CD4-positive, alpha-beta memory T cell (primary cell): ENCODE measurements around the gene INAVA. TPM values are rescaled to one million over a fixed set of nuclear protein-coding genes. Genes with fewer than 3 reads are reported as not detected.

Experiments used
- CTCF ChIA-PET: fragments of 350-600 bp; sonication (Branson Sonifier 250); formaldehyde crosslinking; loops from one replicate; lab custom pipeline; 2021; ENCODE audit warnings: inconsistent platforms; ENCODE audit not compliant: partially characterized antibody; lab: Charles Lee
- POLR2A ChIA-PET: fragments of 350-600 bp; sonication (Branson Sonifier 250); formaldehyde crosslinking; loops from one replicate; lab custom pipeline; 2021; ENCODE audit not compliant: partially characterized antibody; lab: Charles Lee
- DNase-seq, 5 donors: peaks; one replicate each; pipeline versions ENCODE4 v3.0.0 to v3.0.0-alpha.2; 2020 to 2022; ENCODE audit warnings: mixed read lengths in 1 of 5
- H3K27ac ChIP-seq: one replicate; pipeline ENCODE4 v1.7.0; 2013; ENCODE audit warnings: low read depth, low read length
- H3K27me3 ChIP-seq: 2 replicates; pipeline ENCODE4 v1.7.0; 2013; ENCODE audit warnings: mild to moderate bottlenecking, low read length, moderate library complexity; ENCODE audit not compliant: insufficient read depth
- H3K36me3 ChIP-seq: 2 replicates; pipeline ENCODE4 v1.7.0; 2013; ENCODE audit warnings: mild to moderate bottlenecking, low read length, moderate library complexity; ENCODE audit not compliant: insufficient read depth
- H3K4me1 ChIP-seq: 2 replicates; pipeline ENCODE4 v1.7.0; 2013; ENCODE audit warnings: mild to moderate bottlenecking, low read length, moderate library complexity; ENCODE audit not compliant: insufficient read depth
- H3K4me3 ChIP-seq, 2 donors: one replicate each; pipeline ENCODE4 v1.7.0; 2013; ENCODE audit warnings: low read length in 2 of 2, mild to moderate bottlenecking in 1 of 2
- H3K9me3 ChIP-seq, 2 donors: one replicate each; pipeline ENCODE4 v1.7.0; 2013; ENCODE audit warnings: low read length in 2 of 2, control low read depth in 1 of 2; ENCODE audit not compliant: control insufficient read depth in 1 of 2
- H3K27ac Mint-ChIP-seq, 7 donors: one replicate each; pipeline ENCODE4 v1.8.0; 2020 to 2021; ENCODE audit warnings: mixed read lengths in 7 of 7, mild to moderate bottlenecking in 6 of 7, inconsistent platforms in 3 of 7, moderate library complexity in 3 of 7
- H3K27me3 Mint-ChIP-seq, 2 donors: one replicate each; pipeline ENCODE4 v1.8.0; 2020 to 2021; ENCODE audit warnings: mixed read lengths in 2 of 2
- H3K36me3 Mint-ChIP-seq, 2 donors: one replicate each; pipeline ENCODE4 v1.8.0; 2020 to 2021; ENCODE audit warnings: mixed read lengths in 2 of 2, inconsistent platforms in 1 of 2, mild to moderate bottlenecking in 1 of 2
- H3K4me1 Mint-ChIP-seq, 4 donors: one replicate each; pipeline ENCODE4 v1.8.0; 2020 to 2021; ENCODE audit warnings: mixed read lengths in 4 of 4, mild to moderate bottlenecking in 1 of 4
- H3K4me3 Mint-ChIP-seq, 8 donors: one replicate each; pipeline ENCODE4 v1.8.0; 2020 to 2021; ENCODE audit warnings: mixed read lengths in 8 of 8, mild to moderate bottlenecking in 7 of 8, moderate library complexity in 6 of 8, inconsistent platforms in 3 of 8
- H3K9me3 Mint-ChIP-seq, 8 donors: one replicate each; pipeline ENCODE4 v1.8.0; 2020 to 2021; ENCODE audit warnings: mixed read lengths in 8 of 8, mild to moderate bottlenecking in 5 of 8, inconsistent platforms in 3 of 8, moderate library complexity in 1 of 8
- intact Hi-C: fragments of 100-400 bp; cut with micrococcal nuclease; formaldehyde crosslinking; loops from one replicate; pipeline ENCODE4 v1.15.1; 2023
- polyA plus RNA-seq, 2 donors: library from polyadenylated mRNA; unstranded; fragments of 300-500 nt; fragmentation: Illumina TruSeq; gene quantifications; one replicate each; pipeline ENCODE4 v1.2.3, GENCODE V29; 2021
- total RNA-seq, 2 experiments: library from RNA; stranded (reverse); gene quantifications; one replicate each; pipeline ENCODE4 v1.2.3, GENCODE V29; 2021

Gene INAVA
- total and polyA plus RNA-seq, 4 experiments from 2014 or later = 0.20 to 0.70 (median 0.28) TPM; not detected in 1

- intact Hi-C loops = no loop called here
- Histone ChIP-seq H3K27ac (peak overlapping the region; percentile 57), H3K4me1 (peaks cover 79% of the 10 kb centered on the region), H3K36me3 (no peaks in the 10 kb centered on the region), H3K27me3 (no peaks in the 10 kb centered on the region), H3K9me3 (no peaks in the 10 kb centered on the region), H3K4me3 (no peak overlapping the region)
- Mint-ChIP-seq H3K4me1 (peaks cover 47 to 76% (median 59%) of the 10 kb centered on the region in 4 donors), H3K4me3 (peak overlapping the region; percentile 33 to 85 (median 80)), H3K9me3 (no peaks in the 10 kb centered on the region), H3K27me3 (peaks cover 0 to 2% of the 10 kb centered on the region in 2 donors), H3K27ac (peak overlapping the region; percentile 35 to 92 (median 78)), H3K36me3 (no peaks in the 10 kb centered on the region)
- ChIA-PET CTCF (no interaction called here), POLR2A (interaction anchor here (1.0 to 2.6 kb wide), 4 partner anchors 9 to 24 kb away, joined by 7 to 16 read pairs (median 14); partner anchors contain the start of gene GPR25)
- no peak for DNase-seq
Observed at GRCh38 chr1:200886594-200886993, 8.1 kb upstream of the INAVA start.

DNA sequence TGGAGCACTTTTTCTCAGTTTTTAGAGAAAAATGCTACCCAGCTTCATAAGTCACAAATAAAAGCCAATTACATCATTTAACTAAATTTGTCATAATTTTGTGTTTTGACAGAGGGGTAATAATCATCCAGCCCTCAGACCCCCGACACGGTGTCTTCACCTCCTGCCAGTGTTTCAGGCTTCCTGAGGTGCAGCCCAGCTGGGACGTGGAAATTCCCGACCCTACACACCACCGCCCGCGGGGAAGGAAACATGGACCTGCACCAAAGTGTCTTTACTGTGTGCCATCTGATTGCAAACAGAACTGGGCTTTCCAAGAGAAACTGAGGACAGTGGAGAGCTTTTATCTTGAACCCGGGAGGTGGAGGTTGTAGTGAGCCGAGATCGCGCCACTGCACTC is 7.7 kb upstream of the INAVA start:
- Mint-ChIP-seq H3K27ac (peak overlapping the region; percentile 35 to 92 (median 78)), H3K36me3 (no peaks in the 10 kb centered on the region), H3K4me1 (peaks cover 47 to 76% (median 59%) of the 10 kb centered on the region in 4 donors), H3K27me3 (peaks cover 0 to 5% of the 10 kb centered on the region in 2 donors), H3K9me3 (no peaks in the 10 kb centered on the region), H3K4me3 (peak overlapping the region; percentile 33 to 85 (median 80))
- DNase-seq = no peak
- POLR2A ChIA-PET = interaction anchor here (1.0 to 2.6 kb wide), 4 partner anchors 9 to 24 kb away, joined by 7 to 16 read pairs (median 14); partner anchors contain the start of gene GPR25
- H3K4me3 ChIP-seq = peak overlapping the region in 1 of 2 donors; percentile 44
- no peaks in the 10 kb centered on the region for H3K27me3 ChIP-seq
- H3K36me3 ChIP-seq = no peaks in the 10 kb centered on the region
- H3K9me3 ChIP-seq = no peaks in the 10 kb centered on the region
- peak overlapping the region; percentile 57 for H3K27ac ChIP-seq
- intact Hi-C loops = no loop called here
- CTCF ChIA-PET = interaction anchor here (2.4 kb wide), 1 partner anchor 85 kb away, joined by 11 read pairs; no protein-coding TSS in a partner anchor
- H3K4me1 ChIP-seq = peaks cover 83% of the 10 kb centered on the region

DNA sequence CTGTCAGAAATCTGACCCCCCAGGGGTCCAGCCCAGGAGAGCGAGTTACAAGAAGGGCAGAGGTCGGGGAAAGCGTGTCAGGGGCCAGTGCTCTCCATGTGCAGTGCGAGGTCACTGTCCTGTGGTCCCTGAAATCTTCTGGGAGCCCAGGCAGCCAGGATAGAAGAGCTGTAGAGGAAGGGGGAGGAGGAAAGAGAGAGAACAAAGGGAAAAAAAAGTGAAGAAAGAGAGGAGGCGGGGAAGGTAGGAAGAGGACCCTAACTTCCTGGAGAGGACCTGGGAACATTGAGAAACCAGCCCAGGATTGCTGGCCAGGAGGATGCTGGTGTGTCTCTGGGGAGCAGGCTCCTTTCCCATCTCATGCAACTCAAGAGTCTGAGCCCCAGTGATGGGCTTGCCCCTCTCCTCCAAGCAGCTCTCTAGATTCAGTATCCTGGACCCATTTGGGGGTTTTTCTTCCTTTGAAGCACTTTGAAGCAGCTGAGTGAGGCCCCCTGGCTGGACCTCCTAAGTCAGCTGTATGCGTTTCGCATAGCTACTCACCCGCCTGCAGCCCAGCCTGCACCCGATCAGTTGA is 6.8 kb upstream of the INAVA start:
- Histone ChIP-seq H3K36me3 (no peaks in the 10 kb centered on the region), H3K27ac (peak overlapping the region; percentile 57), H3K9me3 (no peaks in the 10 kb centered on the region), H3K4me3 (peak overlapping the region in 1 of 2 donors; percentile 43), H3K4me1 (peaks cover 83% of the 10 kb centered on the region), H3K27me3 (no peaks in the 10 kb centered on the region)
- H3K27ac Mint-ChIP-seq = peak overlapping the region; percentile 66 to 92 (median 87)
- H3K9me3 Mint-ChIP-seq = no peaks in the 10 kb centered on the region
- H3K4me1 Mint-ChIP-seq = peaks cover 47 to 80% (median 59%) of the 10 kb centered on the region in 4 donors
- no peak for DNase-seq
- intact Hi-C loops = loop anchor here (2.0 kb wide), 2 partner anchors 17 kb away; no protein-coding TSS in a partner anchor
- peaks cover 0 to 8% of the 10 kb centered on the region in 2 donors for H3K27me3 Mint-ChIP-seq
- no peaks in the 10 kb centered on the region for H3K36me3 Mint-ChIP-seq
- H3K4me3 Mint-ChIP-seq = peak overlapping the region; percentile 59 to 85 (median 82)
- CTCF ChIA-PET = interaction anchor here (0.7 to 2.7 kb wide), 11 partner anchors 9 to 227 kb away, joined by 3 to 16 read pairs (median 4); partner anchors contain the start of gene GPR25
- POLR2A ChIA-PET = interaction anchor here (0.6 to 2.8 kb wide), 10 partner anchors 9 to 25 kb away, joined by 3 to 34 read pairs (median 10); partner anchors contain the start of gene GPR25

DNA sequence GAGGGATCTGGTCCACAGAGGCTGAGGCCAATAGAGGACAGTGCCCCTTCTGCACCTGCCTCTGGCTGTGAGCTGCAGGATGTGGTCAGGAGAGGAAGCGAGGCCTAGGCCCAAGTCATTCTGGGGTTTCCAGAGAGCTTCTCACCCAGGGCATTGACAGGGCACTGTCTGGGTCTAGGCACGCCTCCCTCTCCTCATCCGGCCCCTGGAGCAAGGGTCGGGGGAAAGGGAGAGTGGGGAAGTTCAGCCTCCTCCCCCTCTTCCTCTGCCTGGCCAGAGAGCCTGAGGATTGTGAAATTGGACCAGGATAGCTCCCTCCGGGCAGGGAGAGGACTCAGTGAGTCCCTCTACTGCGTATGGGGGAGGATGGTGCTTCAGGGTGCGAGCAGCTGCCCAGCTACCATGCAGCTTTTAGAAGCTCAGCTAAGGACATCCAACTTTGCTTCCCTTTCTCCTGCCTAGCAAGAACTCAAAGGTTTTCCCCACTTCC is 6.3 kb upstream of the INAVA start:
- ChIA-PET CTCF (interaction anchor here (0.7 to 2.7 kb wide), 12 partner anchors 10 to 266 kb away, joined by 3 to 16 read pairs (median 4); partner anchors contain the start of gene GPR25), POLR2A (interaction anchor here (0.6 to 2.8 kb wide), 12 partner anchors 8 to 82 kb away, joined by 3 to 34 read pairs (median 6); partner anchors contain the start of gene GPR25)
- Histone ChIP-seq H3K4me3 (peak overlapping the region in 1 of 2 donors; percentile 43), H3K27me3 (no peaks in the 10 kb centered on the region), H3K9me3 (no peaks in the 10 kb centered on the region), H3K36me3 (no peaks in the 10 kb centered on the region), H3K4me1 (peaks cover 79% of the 10 kb centered on the region), H3K27ac (peak overlapping the region; percentile 57)
- Mint-ChIP-seq H3K9me3 (no peaks in the 10 kb centered on the region), H3K27ac (peak overlapping the region; percentile 66 to 92 (median 87)), H3K4me1 (peaks cover 44 to 79% (median 58%) of the 10 kb centered on the region in 4 donors), H3K36me3 (no peaks in the 10 kb centered on the region), H3K4me3 (peak overlapping the region; percentile 59 to 85 (median 82)), H3K27me3 (peaks cover 0 to 8% of the 10 kb centered on the region in 2 donors)
- intact Hi-C loops = loop anchor here (2.0 kb wide), 2 partner anchors 16 to 18 kb away; no protein-coding TSS in a partner anchor
- peak; percentile 66 to 85 (median 76) for DNase-seq

GRCh38 chr1:200889571-200889970 is 5.1 kb upstream of the INAVA start:
- Mint-ChIP-seq H3K4me3 (peak overlapping the region; percentile 59 to 85 (median 80)), H3K27ac (peak overlapping the region; percentile 72 to 92 (median 81)), H3K36me3 (no peaks in the 10 kb centered on the region), H3K27me3 (peaks cover 0 to 8% of the 10 kb centered on the region in 2 donors), H3K9me3 (no peaks in the 10 kb centered on the region), H3K4me1 (peaks cover 39 to 67% (median 50%) of the 10 kb centered on the region in 4 donors)
- Histone ChIP-seq H3K9me3 (no peaks in the 10 kb centered on the region), H3K4me3 (no peak overlapping the region), H3K27me3 (no peaks in the 10 kb centered on the region), H3K27ac (no peak overlapping the region), H3K36me3 (no peaks in the 10 kb centered on the region), H3K4me1 (peaks cover 71% of the 10 kb centered on the region)
- POLR2A ChIA-PET = interaction anchor here (1.1 to 2.8 kb wide), 3 partner anchors 11 to 81 kb away, joined by 3 to 34 read pairs (median 4); no protein-coding TSS in a partner anchor
- intact Hi-C loops = loop anchor here (2.0 kb wide), 2 partner anchors 15 to 19 kb away; no protein-coding TSS in a partner anchor
- CTCF ChIA-PET = interaction anchor here (1.4 to 2.7 kb wide), 5 partner anchors 11 to 267 kb away, joined by 5 to 16 read pairs (median 8); no protein-coding TSS in a partner anchor
- no peak for DNase-seq

DNA sequence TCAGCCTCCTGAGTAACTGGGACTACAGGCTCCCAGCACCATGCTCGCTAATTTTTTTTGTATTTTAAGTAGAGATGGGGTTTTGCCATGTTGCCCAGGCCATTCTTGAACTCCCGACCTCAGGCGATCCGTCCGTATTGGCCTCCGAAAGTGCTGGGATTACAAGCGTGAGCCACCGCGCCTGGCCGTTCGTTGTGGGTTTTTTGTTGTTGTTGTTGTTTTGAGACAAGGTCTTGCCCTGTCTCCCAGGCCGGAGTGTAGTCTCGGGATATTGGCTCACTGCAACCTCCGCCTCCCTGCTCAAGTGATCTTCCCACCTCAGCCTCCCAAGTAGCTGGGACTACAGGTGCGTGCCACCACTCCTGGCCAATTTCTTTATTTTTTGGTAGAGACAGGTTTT is 4.7 kb upstream of the INAVA start:
- peak overlapping the region in 5 of 7 donors; percentile 12 to 92 (median 69) for H3K27ac Mint-ChIP-seq
- POLR2A ChIA-PET = interaction anchor here (2.8 kb wide), 1 partner anchor 12 kb away, joined by 34 read pairs; no protein-coding TSS in a partner anchor
- H3K4me3 ChIP-seq = no peak overlapping the region
- peak overlapping the region in 7 of 8 donors; percentile 21 to 82 (median 76) for H3K4me3 Mint-ChIP-seq
- no peaks in the 10 kb centered on the region for H3K9me3 Mint-ChIP-seq
- peaks cover 0 to 8% of the 10 kb centered on the region in 2 donors for H3K27me3 Mint-ChIP-seq
- no peak overlapping the region for H3K27ac ChIP-seq
- H3K27me3 ChIP-seq = no peaks in the 10 kb centered on the region
- H3K9me3 ChIP-seq = no peaks in the 10 kb centered on the region
- no peak for DNase-seq
- no peaks in the 10 kb centered on the region for H3K36me3 ChIP-seq
- H3K4me1 ChIP-seq = peaks cover 67% of the 10 kb centered on the region
- CTCF ChIA-PET = interaction anchor here (1.4 to 2.7 kb wide), 5 partner anchors 11 to 268 kb away, joined by 3 to 16 read pairs (median 7); no protein-coding TSS in a partner anchor
- no peaks in the 10 kb centered on the region for H3K36me3 Mint-ChIP-seq
- H3K4me1 Mint-ChIP-seq = peaks cover 39 to 66% (median 50%) of the 10 kb centered on the region in 4 donors
- intact Hi-C loops = loop anchor here (10.0 kb wide), 1 partner anchor 75 kb away; no protein-coding TSS in a partner anchor
